Fibroblast of the aortic adventitia (primary cell): Measurements from ENCODE around the gene COX14. TPM values are rescaled to one million over a fixed set of nuclear protein-coding genes. Genes with fewer than 3 reads are reported as not detected.

Source experiments
- DNase-seq: peaks from one replicate; pipeline ENCODE4 v3.0.0-alpha.2; 2010; ENCODE audit warnings: low read depth
- H3K4me3 ChIP-seq: 2 replicates; pipeline ENCODE4 v1.5.1; 2011; ENCODE audit warnings: low read depth, mild to moderate bottlenecking, control low read depth, low read length, moderate library complexity
- total RNA-seq: library from RNA; depleted of rRNA; stranded (reverse); fragments of >200 nt; gene quantifications from 2 replicates; pipeline ENCODE4 v1.2.3, GENCODE V29; 2012; ENCODE audit warnings: low replicate concordance
- TF ChIP-seq, protein P1 (sequence below): IDR thresholded peaks from 2 replicates; pipeline ENCODE4 v1.5.1; 2011; ENCODE audit warnings: mild to moderate bottlenecking, low read length, control low read depth, inconsistent platforms; ENCODE audit not compliant: insufficient read depth

Gene COX14
- total RNA-seq: 12.5 and 36.4 TPM in 2 replicates

DNA sequence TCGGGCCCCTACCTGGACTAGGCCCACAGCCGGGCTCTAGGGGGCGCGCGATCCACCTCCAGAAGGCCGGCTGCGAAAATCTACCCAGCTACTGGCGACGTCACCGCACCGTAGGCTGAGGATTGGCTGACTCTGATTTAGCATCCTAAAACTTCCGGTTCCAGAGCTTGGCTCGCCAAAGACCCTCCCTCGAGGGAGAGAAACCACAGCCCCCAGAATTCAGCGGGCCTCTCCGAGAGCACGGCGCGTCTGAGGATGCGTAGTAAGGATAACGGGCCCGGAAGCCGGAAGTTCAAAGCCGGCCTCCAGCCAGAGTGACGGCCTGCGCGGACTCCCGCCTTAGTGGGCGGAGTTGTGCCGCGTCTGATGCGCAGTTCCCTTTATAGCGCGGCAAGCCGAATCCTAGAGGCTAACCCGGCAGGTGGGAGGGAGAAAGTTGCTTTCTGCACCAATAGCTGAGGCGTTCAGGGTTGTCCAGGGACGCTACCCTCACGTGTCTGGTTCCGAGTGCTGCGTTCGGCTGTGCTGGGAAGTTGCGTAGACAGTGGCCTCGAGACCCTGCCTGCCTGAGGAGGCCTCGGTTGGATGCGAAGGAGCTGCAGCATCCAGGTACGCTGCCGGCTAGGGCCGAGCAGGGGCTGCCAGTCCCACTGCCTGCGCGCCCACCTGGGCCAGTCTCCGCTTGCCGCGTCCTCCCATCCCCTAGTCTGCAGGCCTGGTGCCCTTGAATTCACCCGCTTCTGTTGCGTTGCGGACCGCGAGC is at the start of gene COX14:
Gene COX14, plus strand, starts transcription at position 544 of the 763 bp plus-strand sequence. CDS start 7,808 bp downstream, outside the sequence.
- H3K4me3 ChIP-seq: peak within 1 kb of the TSS; percentile 100
- TF ChIP-seq, protein P1, sequence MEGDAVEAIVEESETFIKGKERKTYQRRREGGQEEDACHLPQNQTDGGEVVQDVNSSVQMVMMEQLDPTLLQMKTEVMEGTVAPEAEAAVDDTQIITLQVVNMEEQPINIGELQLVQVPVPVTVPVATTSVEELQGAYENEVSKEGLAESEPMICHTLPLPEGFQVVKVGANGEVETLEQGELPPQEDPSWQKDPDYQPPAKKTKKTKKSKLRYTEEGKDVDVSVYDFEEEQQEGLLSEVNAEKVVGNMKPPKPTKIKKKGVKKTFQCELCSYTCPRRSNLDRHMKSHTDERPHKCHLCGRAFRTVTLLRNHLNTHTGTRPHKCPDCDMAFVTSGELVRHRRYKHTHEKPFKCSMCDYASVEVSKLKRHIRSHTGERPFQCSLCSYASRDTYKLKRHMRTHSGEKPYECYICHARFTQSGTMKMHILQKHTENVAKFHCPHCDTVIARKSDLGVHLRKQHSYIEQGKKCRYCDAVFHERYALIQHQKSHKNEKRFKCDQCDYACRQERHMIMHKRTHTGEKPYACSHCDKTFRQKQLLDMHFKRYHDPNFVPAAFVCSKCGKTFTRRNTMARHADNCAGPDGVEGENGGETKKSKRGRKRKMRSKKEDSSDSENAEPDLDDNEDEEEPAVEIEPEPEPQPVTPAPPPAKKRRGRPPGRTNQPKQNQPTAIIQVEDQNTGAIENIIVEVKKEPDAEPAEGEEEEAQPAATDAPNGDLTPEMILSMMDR: peak; percentile 90
- DNase-seq: peak; percentile 100

DNA sequence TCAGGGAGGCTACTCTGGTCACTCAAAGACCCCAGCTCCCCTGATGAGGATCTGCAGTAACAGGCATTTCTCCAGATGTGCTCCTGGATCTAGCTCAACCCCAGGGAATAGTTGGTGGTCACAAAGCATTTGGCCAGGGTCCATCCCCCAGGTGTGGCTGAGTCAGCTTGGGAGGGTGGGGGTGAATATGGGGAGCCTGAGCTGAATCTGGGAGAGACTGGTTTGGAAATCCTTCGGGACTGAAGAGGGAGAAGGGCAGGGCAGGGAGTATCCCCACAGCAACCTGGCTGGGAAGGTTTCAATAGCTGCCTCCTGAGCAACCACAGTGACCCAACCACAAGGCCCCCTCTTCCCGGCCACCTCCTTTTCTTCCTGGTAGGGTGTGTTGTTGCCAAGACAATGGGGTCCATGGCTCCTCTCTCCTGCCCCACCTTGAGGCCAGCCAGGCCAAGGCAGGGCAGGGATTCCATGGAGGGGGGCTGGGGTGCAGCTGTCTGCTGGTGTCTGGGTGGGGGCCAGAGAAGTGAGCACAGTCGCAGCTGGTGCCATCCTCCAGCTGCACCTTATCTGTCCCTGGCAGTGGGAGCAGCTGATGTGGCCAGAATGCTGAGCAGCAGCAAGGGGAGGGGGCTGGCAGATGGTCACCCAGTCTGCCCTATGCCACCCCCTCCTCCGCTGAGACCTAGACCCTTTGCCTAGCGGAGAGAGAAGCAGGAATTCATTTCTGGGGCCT is 49.1 kb upstream of the COX14 start:
- DNase-seq: no peak
- no peak overlapping the region for H3K4me3 ChIP-seq
- TF ChIP-seq, protein P1: no peak

DNA sequence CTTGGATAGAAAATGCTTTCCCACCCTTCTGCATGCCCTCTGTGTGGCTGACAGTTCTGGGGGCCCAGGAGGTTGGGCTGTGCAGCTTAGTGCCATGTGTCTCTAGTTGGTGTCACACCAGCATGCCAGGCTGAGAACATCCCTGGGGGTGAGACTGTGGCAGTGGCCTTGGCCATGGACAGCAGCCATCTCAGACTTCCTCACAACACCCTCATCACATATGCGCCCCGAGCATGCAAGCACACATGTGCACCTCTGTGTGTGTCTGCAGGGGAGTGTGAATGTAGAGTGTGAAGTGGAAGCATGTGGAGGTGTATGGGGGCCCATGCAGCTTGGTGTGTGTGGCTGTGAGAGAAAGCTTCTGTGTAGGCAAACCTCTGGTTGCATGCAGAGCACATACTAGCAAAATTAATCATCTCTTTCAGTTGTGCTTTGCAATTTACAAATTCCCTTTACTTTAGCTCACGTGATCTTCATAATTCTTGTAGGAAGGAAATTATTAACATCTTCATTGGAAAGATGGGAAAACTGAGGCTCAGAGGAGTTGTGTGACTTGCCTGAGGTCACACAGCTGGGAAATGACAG is 46.2 kb upstream of the COX14 start:
- no peak overlapping the region for H3K4me3 ChIP-seq
- TF ChIP-seq, protein P1: no peak
- DNase-seq: no peak

DNA sequence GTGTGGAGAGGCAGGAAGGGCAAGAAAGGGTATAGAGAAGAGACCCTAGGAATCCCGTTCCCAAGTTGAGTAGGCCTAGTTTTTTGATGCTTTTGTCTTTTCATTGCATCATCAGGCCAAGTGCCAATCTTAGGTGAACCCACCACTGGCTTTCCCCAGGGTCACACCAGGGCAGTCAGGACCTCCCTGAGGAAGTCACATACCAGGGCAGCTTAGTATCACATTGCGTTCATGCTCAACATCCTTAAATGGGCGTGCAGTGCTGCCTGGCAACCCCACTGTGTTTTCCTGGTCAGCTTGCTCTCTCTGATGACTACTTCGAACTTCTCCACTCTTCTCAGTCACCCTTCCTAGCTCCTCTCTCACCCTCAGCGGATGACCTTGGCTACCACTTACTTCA is 45.6 kb upstream of the COX14 start:
- TF ChIP-seq, protein P1: no peak
- no peak overlapping the region for H3K4me3 ChIP-seq

DNA sequence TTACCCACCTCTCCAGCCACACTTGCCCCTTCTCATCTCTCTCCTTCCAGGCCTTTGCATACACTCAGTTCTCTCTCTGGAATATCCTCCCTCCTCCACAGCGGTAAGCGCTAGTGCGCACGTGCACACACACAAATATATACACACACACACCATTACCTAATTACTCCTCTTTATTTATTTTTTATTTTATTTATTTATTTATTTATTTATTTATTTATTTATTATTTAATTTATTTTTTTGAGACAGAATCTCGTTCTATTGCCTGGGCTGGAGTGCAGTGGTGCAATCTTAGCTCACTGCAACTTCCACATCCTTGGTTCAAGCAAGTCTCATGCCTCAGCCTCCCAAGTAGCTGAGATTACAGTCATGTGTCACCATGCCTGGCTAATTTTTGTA is 43.0 kb upstream of the COX14 start:
- DNase-seq: no peak
- no peak overlapping the region for H3K4me3 ChIP-seq

More for the DNA sequence above, 45.6 kb upstream of the COX14 start:
- DNase-seq: peak; percentile 61

DNA sequence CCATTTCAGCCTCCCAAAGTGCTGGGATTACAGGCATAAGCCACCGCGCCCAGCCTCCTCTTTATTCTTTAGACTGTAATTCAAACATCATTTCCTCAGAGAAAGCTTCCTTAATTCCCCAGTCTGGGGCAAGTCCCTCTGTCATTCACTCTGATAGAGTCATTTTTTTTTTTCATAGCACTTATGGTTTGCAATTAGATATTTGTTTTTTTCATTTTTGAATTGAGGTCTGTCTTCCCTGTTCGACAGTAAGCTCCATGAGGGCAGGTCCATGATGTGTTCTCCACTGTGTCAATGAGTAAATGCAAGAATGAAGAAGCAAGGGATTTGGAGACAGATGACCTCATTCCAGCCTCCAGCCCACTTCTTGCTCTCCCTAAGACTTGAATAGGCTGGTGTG is 42.5 kb upstream of the COX14 start:
- no peak overlapping the region for H3K4me3 ChIP-seq
- TF ChIP-seq, protein P1: no peak
- DNase-seq: no peak

More for the DNA sequence above, 43.0 kb upstream of the COX14 start:
- TF ChIP-seq, protein P1: no peak
